ENCODE data around the gene ALAS1. TPM values are rescaled to one million over a fixed set of nuclear protein-coding genes. Genes with fewer than 3 reads are reported as not detected.
A peak's percentile ranks its signal among the peaks of the same experiment; 100 is the strongest.
"Not testable (repeated sequence)": the region's sequence is repeated elsewhere in the genome, so short reads cannot be mapped to it uniquely, and the experiment has no call there.

The ALAS1 gene
- total RNA-seq = 20.4 TPM

DNA sequence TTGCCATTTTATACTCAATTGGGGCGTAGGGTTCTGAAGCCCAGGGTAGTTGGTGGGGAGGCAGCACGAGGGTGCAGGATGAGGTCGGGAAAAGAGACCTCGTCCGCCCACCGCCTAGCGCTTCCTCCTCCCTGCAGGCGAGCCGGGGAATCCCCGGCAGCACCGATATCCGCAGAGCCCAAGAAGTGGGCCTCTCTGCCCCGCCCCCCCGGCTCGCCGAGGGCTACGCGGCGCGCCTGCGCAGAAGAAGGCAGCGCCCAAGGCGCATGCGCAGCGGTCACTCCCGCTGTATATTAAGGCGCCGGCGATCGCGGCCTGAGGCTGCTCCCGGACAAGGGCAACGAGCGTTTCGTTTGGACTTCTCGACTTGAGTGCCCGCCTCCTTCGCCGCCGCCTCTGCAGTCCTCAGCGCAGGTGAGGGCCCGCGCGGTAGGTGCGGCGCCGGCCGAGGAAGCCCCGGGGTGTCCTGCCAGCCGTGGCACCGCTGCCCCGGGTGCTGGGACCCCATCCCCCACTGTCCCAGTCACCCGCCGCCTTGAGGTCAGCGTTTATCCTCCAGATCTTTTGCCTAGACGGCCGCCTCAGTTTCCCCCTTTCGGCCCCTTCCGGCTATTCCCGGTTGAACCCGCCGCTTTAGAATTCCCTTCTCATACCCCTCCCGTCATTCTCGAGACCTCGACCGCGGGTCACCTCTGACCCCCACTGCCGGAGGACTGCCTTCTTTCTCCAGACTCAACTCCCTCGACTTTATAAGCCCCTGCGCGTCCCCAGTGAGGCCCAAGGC, at the start of gene ALAS1:
Gene ALAS1 (plus strand): TSS at position 319 of the 784 bp plus-strand sequence. CDS start 1,082 bp downstream, outside the sequence.
- H3K9me3 ChIP-seq (ENCODE audit: low read depth, low read length) = no peaks in the 10 kb centered on the region
- H3K4me1 ChIP-seq (ENCODE audit: insufficient read depth, low read length) = peaks cover 74% of the 10 kb centered on the region
- H3K4me3 ChIP-seq (ENCODE audit: low read length) = peak within 1 kb of the TSS; percentile 96
- H3K27me3 ChIP-seq (ENCODE audit: insufficient read depth, low read length) = no peaks in the 10 kb centered on the region

GRCh38 chr3:52149021-52149420, 48.9 kb upstream of the ALAS1 start:
- Histone ChIP-seq H3K27me3 (ENCODE audit: insufficient read depth, low read length) (no peaks in the 10 kb centered on the region), H3K4me3 (ENCODE audit: low read length) (no peak overlapping the region), H3K4me1 (ENCODE audit: insufficient read depth, low read length) (peaks cover 13% of the 10 kb centered on the region), H3K9me3 (ENCODE audit: low read depth, low read length) (no peaks in the 10 kb centered on the region)

DNA sequence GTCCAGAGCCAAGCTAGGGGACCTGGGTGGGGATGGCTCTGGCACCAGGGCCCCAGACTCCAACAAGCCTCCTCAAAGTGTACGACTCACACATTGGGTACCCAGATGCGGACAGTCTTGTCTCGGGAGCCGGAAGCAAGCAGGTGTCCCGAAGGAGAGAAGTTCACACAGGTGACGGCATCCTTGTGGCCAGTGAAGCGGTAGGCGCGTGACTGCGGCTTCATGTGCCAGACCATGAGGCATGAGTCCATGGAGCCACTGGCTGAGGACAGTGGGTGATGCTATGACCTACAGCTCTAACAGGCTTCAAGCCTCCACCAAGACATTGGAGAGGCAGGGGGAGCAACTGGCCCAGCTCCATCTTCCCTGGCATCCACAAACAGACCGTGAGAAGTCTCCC, 48.2 kb upstream of the ALAS1 start:
- Histone ChIP-seq H3K27me3 (ENCODE audit: insufficient read depth, low read length) (no peaks in the 10 kb centered on the region), H3K9me3 (ENCODE audit: low read depth, low read length) (no peaks in the 10 kb centered on the region), H3K4me3 (ENCODE audit: low read length) (no peak overlapping the region), H3K4me1 (ENCODE audit: insufficient read depth, low read length) (peaks cover 11% of the 10 kb centered on the region)

DNA sequence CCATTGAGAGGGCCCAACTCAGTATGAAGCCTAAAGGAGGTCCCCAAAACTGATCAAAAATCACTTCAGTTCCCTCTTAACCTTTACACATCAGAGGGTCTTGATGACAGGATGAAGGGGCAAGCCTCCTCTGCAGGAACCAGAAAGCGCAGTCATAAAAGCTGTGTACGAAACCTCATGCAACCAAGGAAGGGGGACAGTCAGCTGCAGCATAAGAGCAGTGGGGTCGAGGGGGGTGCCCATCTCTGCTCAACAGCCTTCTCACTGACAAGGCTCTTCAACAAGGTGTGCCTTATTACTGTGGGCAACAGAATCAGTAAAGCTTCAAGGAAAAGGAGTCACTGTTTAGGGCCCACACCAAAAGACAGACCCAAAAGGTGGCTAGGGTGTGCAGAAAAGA, 47.6 kb upstream of the ALAS1 start:
- Histone ChIP-seq H3K4me3 (ENCODE audit: low read length) (no peak overlapping the region), H3K9me3 (ENCODE audit: low read depth, low read length) (no peaks in the 10 kb centered on the region), H3K4me1 (ENCODE audit: insufficient read depth, low read length) (peaks cover 17% of the 10 kb centered on the region), H3K27me3 (ENCODE audit: insufficient read depth, low read length) (no peaks in the 10 kb centered on the region)

DNA sequence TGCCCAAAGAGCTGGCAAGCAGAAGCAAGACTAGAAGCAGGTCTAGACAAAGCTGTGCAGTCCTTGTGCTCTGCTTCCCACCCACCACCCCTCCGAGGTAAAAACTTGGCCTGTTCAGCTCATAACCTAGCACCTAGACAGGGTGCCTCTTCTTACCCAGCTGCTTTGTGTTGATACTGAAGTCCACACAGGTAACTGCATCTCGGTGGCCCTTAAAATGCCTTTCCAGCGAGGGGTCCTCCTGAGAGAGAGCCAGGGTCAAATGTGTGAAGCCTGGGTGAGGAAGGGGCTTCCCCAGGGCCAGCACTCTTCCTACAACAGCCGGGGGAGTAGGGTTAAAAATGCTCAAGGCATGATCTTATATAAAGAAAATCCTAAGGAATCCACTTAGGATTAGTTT, 47.1 kb upstream of the ALAS1 start:
- H3K9me3 ChIP-seq (ENCODE audit: low read depth, low read length) = no peaks in the 10 kb centered on the region
- peaks cover 17% of the 10 kb centered on the region for H3K4me1 ChIP-seq (ENCODE audit: insufficient read depth, low read length)
- H3K4me3 ChIP-seq (ENCODE audit: low read length) = no peak overlapping the region

GRCh38 chr3:52151991-52152390, 46.0 kb upstream of the ALAS1 start:
- not testable (repeated sequence) for H3K4me3 ChIP-seq (ENCODE audit: low read length); H3K9me3 ChIP-seq (ENCODE audit: low read depth, low read length); H3K27me3 ChIP-seq (ENCODE audit: insufficient read depth, low read length)
- peaks cover 17% of the 10 kb centered on the region for H3K4me1 ChIP-seq (ENCODE audit: insufficient read depth, low read length)

More for the DNA sequence above, 47.1 kb upstream of the ALAS1 start:
- H3K27me3 ChIP-seq (ENCODE audit: insufficient read depth, low read length) = no peaks in the 10 kb centered on the region

DNA sequence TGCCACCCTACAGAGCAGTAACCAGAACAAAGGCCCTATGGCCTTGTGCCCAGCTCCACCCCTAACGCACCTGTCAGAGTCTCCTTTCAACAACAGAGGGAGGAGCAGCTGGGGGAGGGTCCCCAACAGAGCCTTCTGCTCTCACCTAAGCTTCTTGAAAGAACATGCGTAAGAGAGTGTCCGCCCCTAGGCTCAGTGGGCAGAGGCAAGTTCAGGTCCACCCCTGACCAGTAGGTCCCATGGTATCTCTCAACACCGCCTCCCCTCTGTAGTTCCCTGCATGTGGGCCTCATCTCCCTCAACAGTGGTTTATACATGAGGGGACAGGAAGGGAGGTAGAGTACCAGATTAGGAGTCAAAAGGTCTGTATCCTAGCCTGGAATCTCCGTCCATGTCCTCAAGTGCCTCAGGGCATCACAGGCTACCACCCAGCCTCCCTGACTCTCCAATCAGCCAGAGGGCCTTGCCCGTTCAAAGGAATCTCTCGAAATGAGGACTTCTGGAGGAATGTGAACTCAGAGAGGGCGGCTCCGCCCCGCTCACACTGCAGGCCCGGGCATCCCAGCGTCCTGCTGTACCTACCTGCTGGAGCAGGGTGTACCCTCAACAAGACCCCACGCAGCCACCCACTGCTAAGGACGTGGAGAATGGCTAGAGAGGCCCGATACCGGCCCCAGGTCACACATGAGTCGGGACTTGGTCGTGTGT, 44.4 kb upstream of the ALAS1 start:
- Histone ChIP-seq H3K4me3 (ENCODE audit: low read length) (peak overlapping the region; percentile 84), H3K9me3 (ENCODE audit: low read depth, low read length) (no peaks in the 10 kb centered on the region), H3K4me1 (ENCODE audit: insufficient read depth, low read length) (peaks cover 17% of the 10 kb centered on the region), H3K27me3 (ENCODE audit: insufficient read depth, low read length) (no peaks in the 10 kb centered on the region)

- Histone ChIP-seq H3K27me3 (ENCODE audit: insufficient read depth, low read length) (no peaks in the 10 kb centered on the region), H3K4me3 (ENCODE audit: low read length) (peak within 1 kb of the TSS; percentile 84), H3K9me3 (ENCODE audit: low read depth, low read length) (no peaks in the 10 kb centered on the region), H3K4me1 (ENCODE audit: insufficient read depth, low read length) (peaks cover 17% of the 10 kb centered on the region)
Measured at GRCh38 chr3:52154135-52155094, 43.5 kb upstream of the ALAS1 start, which contains the start of gene POC1A. TSS of gene POC1A (minus strand) at chr3:52154423. CDS start at chr3:52154372, 51 bp downstream.

DNA sequence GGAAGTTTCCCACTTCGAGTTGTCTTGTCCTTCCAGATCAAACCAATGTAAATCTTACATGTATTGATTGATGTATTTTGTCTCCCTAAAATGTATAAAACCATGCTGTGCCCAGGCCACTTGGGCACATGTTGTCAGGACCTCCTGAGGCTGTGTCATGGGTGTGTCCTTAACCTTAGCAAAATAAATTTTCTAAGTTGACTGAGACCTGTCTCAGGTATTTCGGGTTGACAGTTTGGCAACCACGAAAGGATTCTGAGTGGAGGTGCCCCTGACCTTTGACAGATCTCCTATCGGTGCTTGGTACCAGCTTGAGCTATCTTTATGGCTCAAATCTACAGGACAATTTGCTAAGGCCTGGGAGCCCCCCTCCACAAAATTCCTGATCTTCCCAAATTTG, 42.0 kb upstream of the ALAS1 start:
- no peaks in the 10 kb centered on the region for H3K9me3 ChIP-seq (ENCODE audit: low read depth, low read length)
- peaks cover 17% of the 10 kb centered on the region for H3K4me1 ChIP-seq (ENCODE audit: insufficient read depth, low read length)
- no peak overlapping the region for H3K4me3 ChIP-seq (ENCODE audit: low read length)
- no peaks in the 10 kb centered on the region for H3K27me3 ChIP-seq (ENCODE audit: insufficient read depth, low read length)

DNA sequence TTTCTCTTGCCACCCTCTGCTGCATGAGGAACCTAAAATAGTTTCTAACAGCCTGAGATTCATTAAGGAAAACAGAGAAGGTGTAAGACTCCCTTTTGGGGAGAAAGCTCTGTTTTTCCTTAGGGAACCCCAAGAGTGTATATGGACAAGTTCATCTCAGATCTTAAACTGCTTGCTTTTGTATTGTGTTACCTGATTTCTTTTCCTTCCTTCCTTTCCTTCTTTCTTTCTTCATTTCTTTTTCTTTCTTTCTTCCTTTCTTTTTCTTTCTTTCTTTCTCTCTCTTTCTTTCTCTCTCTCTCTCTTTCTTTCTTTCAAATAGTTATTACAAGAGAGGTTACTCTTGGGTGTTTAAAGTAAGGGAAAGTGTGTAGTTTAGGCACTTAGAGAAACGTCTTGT, 38.5 kb upstream of the ALAS1 start:
- Histone ChIP-seq H3K9me3 (ENCODE audit: low read depth, low read length) (no peaks in the 10 kb centered on the region), H3K4me1 (ENCODE audit: insufficient read depth, low read length) (peaks cover 6% of the 10 kb centered on the region), H3K27me3 (ENCODE audit: insufficient read depth, low read length) (no peaks in the 10 kb centered on the region), H3K4me3 (ENCODE audit: low read length) (no peak overlapping the region)

- H3K27me3 ChIP-seq (ENCODE audit: insufficient read depth, low read length) = no peaks in the 10 kb centered on the region
- H3K4me1 ChIP-seq (ENCODE audit: insufficient read depth, low read length) = no peaks in the 10 kb centered on the region
- no peak overlapping the region for H3K4me3 ChIP-seq (ENCODE audit: low read length)
- no peaks in the 10 kb centered on the region for H3K9me3 ChIP-seq (ENCODE audit: low read depth, low read length)
Measured at GRCh38 chr3:52162250-52162872, 35.6 kb upstream of the ALAS1 start.

GRCh38 chr3:52167240-52167639, 30.7 kb upstream of the ALAS1 start:
- no peaks in the 10 kb centered on the region for H3K9me3 ChIP-seq (ENCODE audit: low read depth, low read length)
- no peaks in the 10 kb centered on the region for H3K27me3 ChIP-seq (ENCODE audit: insufficient read depth, low read length)
- H3K4me1 ChIP-seq (ENCODE audit: insufficient read depth, low read length) = no peaks in the 10 kb centered on the region
- H3K4me3 ChIP-seq (ENCODE audit: low read length) = no peak overlapping the region

- H3K27me3 ChIP-seq (ENCODE audit: insufficient read depth, low read length); H3K4me3 ChIP-seq (ENCODE audit: low read length); H3K4me1 ChIP-seq (ENCODE audit: insufficient read depth, low read length); H3K9me3 ChIP-seq (ENCODE audit: low read depth, low read length): not testable (repeated sequence)
Measured at GRCh38 chr3:52170217-52170616, 27.7 kb upstream of the ALAS1 start.

DNA sequence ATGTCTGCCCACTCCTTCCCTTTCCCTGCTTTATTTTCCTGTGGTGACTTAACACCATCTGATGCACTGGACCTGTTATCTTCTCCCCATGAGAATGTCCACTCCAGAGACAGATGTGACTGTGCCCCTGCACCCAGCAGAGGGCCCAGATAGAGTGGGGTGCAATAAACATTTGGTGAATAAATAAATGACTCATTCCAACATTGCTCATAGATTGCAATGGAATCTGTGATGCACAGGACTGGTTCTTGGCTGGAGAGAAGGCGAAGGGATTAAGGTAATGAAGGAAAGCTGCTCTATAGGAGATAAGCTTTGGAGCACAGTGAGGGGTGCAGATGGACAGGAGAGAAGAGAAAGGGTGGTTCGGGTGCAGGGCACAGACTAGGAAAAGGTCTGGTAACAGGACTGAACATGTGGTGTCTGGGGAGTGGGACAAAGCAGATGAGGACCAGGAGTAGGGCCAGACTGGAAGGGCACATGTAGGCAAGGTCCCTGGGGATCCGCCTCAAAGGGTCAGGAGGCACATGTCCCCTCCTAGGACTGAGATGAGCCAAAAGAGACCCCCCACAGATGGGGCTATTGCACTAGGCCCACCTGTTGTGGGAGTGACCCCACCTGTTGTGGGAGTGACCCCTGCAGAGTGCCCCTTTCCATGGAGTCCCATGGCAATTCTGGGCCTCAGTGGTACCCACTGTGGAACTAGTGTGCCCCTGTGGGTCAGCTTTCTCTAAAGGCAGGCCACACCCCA, 26.3 kb upstream of the ALAS1 start:
- Histone ChIP-seq H3K4me1 (ENCODE audit: insufficient read depth, low read length) (peaks cover 7% of the 10 kb centered on the region), H3K27me3 (ENCODE audit: insufficient read depth, low read length) (no peaks in the 10 kb centered on the region), H3K9me3 (ENCODE audit: low read depth, low read length) (no peaks in the 10 kb centered on the region), H3K4me3 (ENCODE audit: low read length) (no peak overlapping the region)

All from mononuclear cell (primary cell).